ENCODE data around the gene REPS1.

- TF ChIP-seq CTCF (IDR thresholded peaks at IDR 0.05; ENCODE audit: poor library complexity) (no peak), EZH2phosphoT487 (IDR thresholded peaks at IDR 0.05; ENCODE audit: low read depth, severe bottlenecking, unreplicated experiment) (no peak)
Observed at GRCh38 chr6:139019722-139020121, 31.7 kb upstream of the REPS1 start.
